ENCODE data around the gene TNFRSF19.

- no peak for TF ChIP-seq CTCF (conservative IDR thresholded peaks at IDR 0.05; ENCODE audit: low read depth, low read length)
- TF ChIP-seq CHD1 (IDR thresholded peaks at IDR 0.05; ENCODE audit: low read depth, low read length), result no peak
- no peak for TF ChIP-seq POLR2A (IDR thresholded peaks at IDR 0.05; ENCODE audit: low read depth, low read length)
- TF ChIP-seq RAD21 (IDR thresholded peaks at IDR 0.05; ENCODE audit: low read length), result no peak
- no peak for TF ChIP-seq MXI1 (IDR thresholded peaks at IDR 0.05; ENCODE audit: borderline replicate concordance, low read depth, low read length)
- no peak for TF ChIP-seq USF2 (IDR thresholded peaks at IDR 0.05; ENCODE audit: low read depth, low read length)
- TF ChIP-seq MAFK (IDR thresholded peaks at IDR 0.05; ENCODE audit: low read depth, low read length), result no peak
Observed at GRCh38 chr13:23549724-23550123, 20.5 kb upstream of the TNFRSF19 start.

All from IMR-90 (cell line).